Lower lobe of right lung (tissue), 2 donors: ENCODE measurements around the gene MAGI1. TPM values are rescaled to one million over a fixed set of nuclear protein-coding genes. Genes with fewer than 3 reads are reported as not detected.

Experiments used
- ATAC-seq, 2 donors: fragments of 200-7000 bp; cut with Tn5 transposase; one replicate each; pipeline ENCODE4 v1.9.1; 2020 to 2022; ENCODE audit warnings: mild to moderate bottlenecking in 2 of 2, moderate library complexity in 2 of 2
- DNase-seq: peaks from one replicate; pipeline ENCODE4 v3.0.0-alpha.2; 2020
- H3K27ac ChIP-seq: fragments of 200-600 bp; one replicate; pipeline ENCODE4 v1.8.0; 2022
- H3K27me3 ChIP-seq: fragments of 200-600 bp; one replicate; pipeline ENCODE4 v1.8.0; 2022; ENCODE audit warnings: low read depth
- H3K36me3 ChIP-seq: fragments of 200-600 bp; one replicate; pipeline ENCODE4 v1.8.0; 2022; ENCODE audit warnings: mild to moderate bottlenecking
- H3K4me1 ChIP-seq: fragments of 200-600 bp; one replicate; pipeline ENCODE4 v1.8.0; 2022
- H3K4me3 ChIP-seq: fragments of 200-600 bp; one replicate; pipeline ENCODE4 v1.8.0; 2022; ENCODE audit warnings: mild to moderate bottlenecking
- H3K9me3 ChIP-seq: fragments of 200-600 bp; one replicate; pipeline ENCODE4 v1.8.0; 2022
- CTCF ChIP-seq: fragments of 200-600 bp; IDR thresholded peaks from one replicate; pipeline ENCODE4 v1.8.0; 2022; ENCODE audit warnings: antibody characterized with exemption, mild to moderate bottlenecking
- intact Hi-C: fragments of 100-400 bp; cut with DNase I; formaldehyde crosslinking; loops from one replicate; pipeline ENCODE4 v1.11.0; 2022
- total RNA-seq: library from RNA; stranded (reverse); fragmentation: NEBNext Ultra II Directional; extraction: Animal tissue kit (Norgen Biotek cat#: 25700); gene quantifications from one replicate; pipeline ENCODE4 v1.2.1, GENCODE V29; 2021
- donor health status: DM: no; HTN: yes; CAD: no; lungs with severe emphysema.

The MAGI1 gene
- total RNA-seq, 1 donor from 2014 or later: 35.5 TPM

DNA sequence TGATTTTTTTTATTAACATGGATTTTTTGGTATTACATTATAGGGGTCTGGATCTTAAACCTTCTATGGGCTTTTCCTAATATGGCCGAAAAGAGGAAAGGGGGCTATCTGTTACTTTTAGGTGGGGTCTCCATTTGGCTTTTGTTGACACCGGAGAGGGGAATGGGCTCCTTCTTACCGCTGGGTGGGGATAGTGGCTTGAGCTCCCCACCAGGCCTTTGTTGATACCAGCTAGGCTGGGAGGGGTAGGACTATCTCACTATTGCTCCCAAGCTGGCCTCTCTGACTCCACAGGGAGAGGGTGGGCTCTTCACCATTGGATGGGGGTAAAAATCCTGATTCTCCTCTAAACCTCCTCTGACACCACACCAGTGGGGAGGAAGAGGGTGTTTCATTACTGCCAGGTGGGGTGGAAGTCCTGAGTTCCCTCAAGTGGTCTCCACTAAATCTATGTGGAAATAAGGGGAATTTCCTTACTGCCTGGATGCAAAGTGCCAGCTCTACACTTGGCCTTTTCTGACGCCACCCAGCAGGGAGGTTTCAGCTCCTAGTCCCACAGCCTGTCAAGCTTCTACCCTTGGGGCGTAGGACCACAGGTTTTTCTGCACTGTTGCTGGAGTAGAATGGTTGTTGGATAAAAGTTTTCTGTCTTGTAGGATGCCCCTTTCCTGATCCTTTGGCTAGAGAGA lies 572.3 kb downstream of the MAGI1 start:
- H3K4me1 ChIP-seq: no peaks in the 10 kb centered on the region
- no peaks in the 10 kb centered on the region for H3K9me3 ChIP-seq
- ATAC-seq: no peak
- H3K36me3 ChIP-seq: no peaks in the 10 kb centered on the region
- H3K27me3 ChIP-seq: no peaks in the 10 kb centered on the region
- no peak for TF ChIP-seq CTCF
- H3K27ac ChIP-seq: no peak overlapping the region
- intact Hi-C loops: no loop called here
- no peak overlapping the region for H3K4me3 ChIP-seq
- DNase-seq: no peak

- no peak overlapping the region for H3K27ac ChIP-seq
- no peak for TF ChIP-seq CTCF
- no peak for ATAC-seq
- no peaks in the 10 kb centered on the region for H3K36me3 ChIP-seq
- H3K4me3 ChIP-seq: no peak overlapping the region
- intact Hi-C loops: no loop called here
- no peaks in the 10 kb centered on the region for H3K9me3 ChIP-seq
- H3K4me1 ChIP-seq: no peaks in the 10 kb centered on the region
- no peak for DNase-seq
- no peaks in the 10 kb centered on the region for H3K27me3 ChIP-seq
Measured at GRCh38 chr3:65449841-65450428, 588.8 kb downstream of the MAGI1 start.

GRCh38 chr3:65448120-65448519 lies 590.6 kb downstream of the MAGI1 start:
- Histone ChIP-seq H3K27me3 (no peaks in the 10 kb centered on the region), H3K36me3 (no peaks in the 10 kb centered on the region), H3K27ac (no peak overlapping the region), H3K9me3 (no peaks in the 10 kb centered on the region), H3K4me3 (no peak overlapping the region), H3K4me1 (no peaks in the 10 kb centered on the region)
- intact Hi-C loops: no loop called here
- DNase-seq (no peak), ATAC-seq (no peak)
- TF ChIP-seq CTCF: no peak

- Histone ChIP-seq H3K4me3 (no peak overlapping the region), H3K9me3 (no peaks in the 10 kb centered on the region), H3K27me3 (no peaks in the 10 kb centered on the region), H3K27ac (no peak overlapping the region), H3K36me3 (no peaks in the 10 kb centered on the region), H3K4me1 (no peaks in the 10 kb centered on the region)
- no peak for TF ChIP-seq CTCF
- intact Hi-C loops: no loop called here
- ATAC-seq (no peak), DNase-seq (no peak)
Measured at GRCh38 chr3:65445573-65446169, 593.0 kb downstream of the MAGI1 start.

DNA sequence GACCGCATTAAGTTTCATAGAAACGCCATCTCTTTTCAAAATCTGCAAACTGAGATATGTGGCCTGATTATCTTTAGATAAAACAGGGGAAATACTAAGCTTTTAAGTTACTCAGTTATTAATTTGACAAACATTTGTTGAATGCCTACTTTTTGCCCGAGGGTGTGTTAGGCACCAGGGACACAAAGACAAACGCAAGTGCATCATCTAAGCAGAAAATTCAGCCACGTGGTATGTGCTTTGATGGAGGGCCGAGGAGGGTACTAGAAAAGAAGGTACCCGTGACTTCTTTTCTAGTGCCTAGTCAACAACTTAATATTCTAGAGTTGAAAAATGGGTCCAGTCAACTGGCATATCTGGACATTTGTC lies 594.3 kb downstream of the MAGI1 start:
- TF ChIP-seq CTCF: no peak
- Histone ChIP-seq H3K4me1 (no peaks in the 10 kb centered on the region), H3K36me3 (no peaks in the 10 kb centered on the region), H3K4me3 (no peak overlapping the region), H3K27ac (no peak overlapping the region), H3K27me3 (no peaks in the 10 kb centered on the region), H3K9me3 (no peaks in the 10 kb centered on the region)
- ATAC-seq (no peak), DNase-seq (no peak)
- intact Hi-C loops: no loop called here
